RKO (cell line): Measurements from ENCODE around the gene ARPC4.

ENCODE experiments used
- DNase-seq: peaks from one replicate; pipeline ENCODE4 v3.0.0-alpha.2; 2016; ENCODE audit warnings: low spot score

Gene ARPC4

DNA sequence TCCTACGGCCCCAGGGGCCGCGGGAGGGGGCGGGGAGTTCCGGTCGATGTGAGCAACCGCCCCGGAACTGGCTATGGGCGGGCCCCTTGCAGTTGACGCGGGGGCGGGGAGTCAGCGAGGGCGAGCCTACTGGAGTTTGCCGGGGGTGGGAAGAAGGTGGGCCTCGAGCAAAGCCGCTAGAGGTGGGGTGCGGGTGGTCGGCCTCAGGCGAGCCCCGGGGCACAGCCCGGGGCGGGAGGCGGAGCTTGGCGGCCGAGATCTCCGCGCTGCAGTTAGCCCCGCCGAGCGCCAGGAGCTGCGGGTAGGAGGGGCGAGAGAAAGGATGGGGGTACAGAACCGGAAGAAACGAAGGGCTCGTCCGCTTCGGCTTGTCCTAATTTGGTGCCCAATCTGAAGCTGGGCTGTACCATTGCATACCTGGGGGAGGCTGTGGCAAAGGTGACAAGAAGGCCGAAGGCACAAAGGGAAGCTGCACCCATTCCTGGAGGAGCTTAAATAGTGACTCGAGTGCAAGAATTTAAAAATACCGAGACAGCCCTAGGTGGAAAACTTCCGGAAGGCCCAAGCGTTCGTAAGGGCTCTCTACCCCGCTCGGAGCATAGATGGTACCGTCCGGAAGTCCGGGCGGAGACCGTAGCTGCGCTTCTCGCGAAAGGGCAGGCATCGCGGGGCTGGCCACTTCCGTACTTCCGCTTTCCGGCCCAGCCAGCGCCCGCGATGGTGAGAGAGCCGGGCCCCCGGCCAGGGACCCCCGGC is at the start of gene ARPC4, which contains the start of gene TADA3:
Gene ARPC4, plus strand, starts transcription at position 678 of the 756 bp plus-strand sequence. Its CDS starts 40 bp downstream, at position 718.
Gene TADA3, minus strand, starts transcription at position 69 of the 756 bp plus-strand sequence. CDS start 1,007 bp downstream, outside the sequence.
- DNase-seq: peak; percentile 95

DNA sequence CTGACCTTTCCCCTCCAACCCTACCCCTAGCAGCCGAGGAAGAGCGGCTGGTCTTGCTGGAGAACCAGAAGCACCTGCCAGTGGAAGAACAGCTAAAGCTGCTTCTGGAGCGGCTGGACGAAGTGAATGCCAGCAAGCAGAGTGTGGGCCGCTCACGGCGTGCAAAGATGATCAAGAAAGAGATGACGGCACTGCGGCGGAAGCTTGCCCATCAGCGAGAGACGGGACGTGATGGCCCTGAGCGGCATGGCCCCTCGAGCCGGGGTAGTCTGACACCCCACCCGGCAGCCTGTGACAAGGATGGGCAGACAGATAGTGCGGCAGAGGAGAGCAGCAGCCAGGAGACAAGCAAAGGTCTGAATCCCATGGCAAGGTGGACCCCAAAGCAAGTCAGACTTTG is 49.3 kb upstream of the ARPC4 start:
- no peak for DNase-seq

- DNase-seq: no peak
Observed at GRCh38 chr3:9744162-9744561, 48.7 kb upstream of the ARPC4 start.

GRCh38 chr3:9745521-9745920 is 47.4 kb upstream of the ARPC4 start:
- no peak for DNase-seq

- DNase-seq: no peak
Observed at GRCh38 chr3:9746330-9746729, 46.6 kb upstream of the ARPC4 start.

GRCh38 chr3:9747267-9747666 is 45.6 kb upstream of the ARPC4 start:
- no peak for DNase-seq

- DNase-seq: no peak
Observed at GRCh38 chr3:9748031-9748430, 44.9 kb upstream of the ARPC4 start.

DNA sequence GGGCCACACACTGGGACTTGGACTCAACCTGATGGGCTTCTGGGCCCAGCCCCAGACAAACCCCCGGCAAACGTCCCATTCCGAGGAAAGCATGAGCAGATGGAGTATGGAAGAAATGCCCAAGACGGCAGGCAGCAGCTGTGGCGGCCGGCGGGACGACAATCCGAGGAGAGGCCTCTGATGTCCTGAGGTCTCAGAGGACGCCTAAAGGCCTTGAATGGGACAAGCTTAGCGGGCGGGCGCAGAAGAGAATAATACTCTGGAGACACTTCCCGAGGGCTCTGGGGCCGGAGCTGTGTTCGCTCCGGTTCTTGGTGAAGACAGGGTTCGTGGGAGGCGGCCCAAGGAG is 43.6 kb upstream of the ARPC4 start:
- DNase-seq: no peak

GRCh38 chr3:9749645-9750555 is 43.0 kb upstream of the ARPC4 start, which contains the start of gene OGG1:
OGG1 (plus strand) TSS chr3:9749952; CDS start chr3:9750287, 335 bp downstream.
- peak; percentile 99 for DNase-seq

DNA sequence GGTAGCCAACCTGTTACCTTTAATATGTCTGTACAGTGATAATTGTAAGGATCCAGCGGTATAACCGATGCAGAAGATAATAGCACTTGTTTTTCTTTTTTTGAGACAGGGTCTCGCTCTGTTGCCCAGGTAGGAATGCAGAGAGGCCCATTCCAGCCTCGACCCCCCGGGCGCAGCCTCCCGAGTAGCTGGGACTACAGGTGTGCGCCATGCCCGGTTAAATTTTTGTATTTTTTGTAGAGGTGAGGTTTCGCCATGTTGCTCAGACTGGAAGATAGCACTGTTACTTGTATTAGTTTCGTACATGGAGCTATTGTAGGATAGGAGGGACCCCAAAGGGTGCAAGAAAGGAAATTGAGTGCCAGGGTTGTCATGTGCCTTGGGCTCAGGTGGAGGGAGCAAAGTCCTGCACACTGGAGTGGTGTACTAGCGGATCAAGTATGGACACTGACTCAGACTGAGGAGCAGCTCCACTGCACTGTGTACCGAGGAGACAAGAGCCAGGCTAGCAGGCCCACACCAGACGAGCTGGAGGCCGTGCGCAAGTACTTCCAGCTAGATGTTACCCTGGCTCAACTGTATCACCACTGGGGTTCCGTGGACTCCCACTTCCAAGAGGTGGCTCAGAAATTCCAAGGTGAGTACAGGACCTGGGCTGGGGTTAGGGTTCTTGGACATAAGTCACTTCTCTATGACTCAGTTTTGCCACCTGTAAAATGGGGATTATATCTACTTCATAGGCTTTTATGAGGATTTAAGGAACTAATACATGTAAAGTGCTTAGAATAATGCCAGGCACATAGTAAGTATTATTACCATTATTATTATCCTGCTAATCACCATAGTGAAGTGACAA is 42.1 kb upstream of the ARPC4 start:
- peak; percentile 73 for DNase-seq

- DNase-seq: no peak
Observed at GRCh38 chr3:9754678-9755077, 38.2 kb upstream of the ARPC4 start.

DNA sequence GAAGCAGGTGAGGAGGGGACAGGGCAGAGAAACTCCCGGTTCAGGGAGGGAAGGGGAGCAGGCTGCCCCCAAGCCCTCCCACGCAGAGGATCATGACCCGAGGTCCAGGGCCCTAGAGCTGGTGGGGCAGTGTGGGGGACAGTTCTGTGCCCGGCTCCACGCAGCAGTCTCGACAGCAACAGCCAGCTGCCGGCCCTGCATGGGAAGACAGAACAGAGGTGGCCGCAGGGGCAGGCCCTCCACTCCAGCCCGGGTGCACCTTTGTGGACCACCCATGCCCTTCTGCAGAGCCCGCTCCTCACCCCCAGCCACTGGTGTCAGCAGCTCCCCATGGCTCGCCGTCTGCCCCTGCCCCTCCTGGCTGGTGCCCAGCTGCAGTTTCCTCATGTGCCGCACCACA is 35.5 kb upstream of the ARPC4 start:
- DNase-seq: no peak

- DNase-seq: no peak
Observed at GRCh38 chr3:9760779-9761505, 31.9 kb upstream of the ARPC4 start.

GRCh38 chr3:9761919-9762318 is 31.0 kb upstream of the ARPC4 start:
- DNase-seq: no peak

DNA sequence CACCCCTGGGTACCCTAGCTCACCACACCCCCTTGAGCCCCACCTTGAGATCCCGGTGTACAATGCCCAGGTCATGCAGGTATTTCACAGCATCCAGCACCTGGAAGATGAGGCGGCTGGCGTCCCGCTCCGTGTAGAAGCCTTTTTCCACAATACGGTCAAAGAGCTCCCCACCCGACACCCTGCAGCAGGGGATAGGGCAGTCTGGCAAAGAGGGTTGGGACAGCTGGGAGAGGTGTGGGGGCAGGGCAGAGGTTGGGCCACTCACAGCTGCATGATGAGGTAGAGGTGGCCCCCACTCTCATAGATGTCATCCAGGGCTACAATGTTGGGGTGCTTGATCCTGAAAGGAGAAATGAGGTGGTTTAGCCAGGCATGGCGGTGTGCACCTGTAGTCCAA is 30.0 kb upstream of the ARPC4 start:
- no peak for DNase-seq

- no peak for DNase-seq
Observed at GRCh38 chr3:9765865-9766264, 27.0 kb upstream of the ARPC4 start.

DNA sequence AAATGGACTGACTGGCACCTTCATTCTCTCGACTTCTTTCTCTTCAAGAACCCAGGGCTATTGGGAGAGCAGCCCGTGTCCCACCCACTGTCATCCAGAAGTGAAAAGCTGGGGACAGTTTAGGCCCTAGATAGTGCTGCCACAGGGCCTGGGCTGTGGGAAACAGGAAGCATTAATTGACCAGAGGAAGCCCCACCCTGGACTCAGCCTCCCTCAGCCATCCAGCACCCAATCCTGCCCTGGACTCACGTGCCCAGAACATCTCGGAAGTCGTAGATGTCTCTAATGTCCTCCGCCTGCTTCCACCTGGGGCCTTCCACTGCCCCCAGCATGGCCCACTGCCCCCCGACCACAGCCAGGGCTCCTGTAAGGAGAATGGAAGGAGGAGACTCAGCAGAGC is 25.5 kb upstream of the ARPC4 start:
- DNase-seq: no peak

DNA sequence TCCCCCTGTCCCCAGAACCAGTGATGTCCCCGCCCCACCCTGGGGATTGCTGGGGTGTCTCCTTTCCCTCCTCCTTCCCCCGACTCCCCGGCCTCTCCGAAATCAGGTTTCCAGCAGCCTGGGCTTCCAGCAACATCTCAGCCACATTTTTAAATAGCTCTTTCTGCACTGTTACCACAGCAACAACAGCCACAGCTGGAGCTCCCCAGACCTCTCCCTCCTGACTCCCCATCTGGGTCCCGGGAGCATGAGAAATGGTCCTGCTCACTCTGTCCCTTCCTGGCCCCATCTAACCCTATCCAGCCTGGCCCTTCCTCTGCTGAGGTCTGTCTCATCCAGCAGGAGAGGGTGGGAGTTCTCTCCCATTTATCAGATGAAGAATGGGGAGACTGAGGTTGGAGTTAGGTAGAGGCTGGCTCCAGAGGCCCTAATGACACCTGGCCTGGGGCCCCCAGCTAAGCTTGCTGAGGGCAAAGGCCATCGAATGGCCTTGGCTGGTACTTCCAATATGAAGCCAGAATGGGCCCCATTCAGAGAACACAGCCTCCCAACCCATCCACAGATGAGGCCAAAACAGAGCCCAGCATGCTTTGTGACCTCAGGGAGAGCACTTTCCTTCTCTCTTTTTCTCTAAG is 24.6 kb upstream of the ARPC4 start:
- DNase-seq: no peak

- no peak for DNase-seq
Observed at GRCh38 chr3:9769012-9769411, 23.9 kb upstream of the ARPC4 start.

- DNase-seq: peak; percentile 74
Observed at GRCh38 chr3:9769426-9770275, 23.2 kb upstream of the ARPC4 start, which contains the start of gene CAMK1. CAMK1 (minus strand) TSS chr3:9769947; CDS start chr3:9767749, 2,198 bp downstream.
